Measurements from ENCODE around the gene STK11.

DNA sequence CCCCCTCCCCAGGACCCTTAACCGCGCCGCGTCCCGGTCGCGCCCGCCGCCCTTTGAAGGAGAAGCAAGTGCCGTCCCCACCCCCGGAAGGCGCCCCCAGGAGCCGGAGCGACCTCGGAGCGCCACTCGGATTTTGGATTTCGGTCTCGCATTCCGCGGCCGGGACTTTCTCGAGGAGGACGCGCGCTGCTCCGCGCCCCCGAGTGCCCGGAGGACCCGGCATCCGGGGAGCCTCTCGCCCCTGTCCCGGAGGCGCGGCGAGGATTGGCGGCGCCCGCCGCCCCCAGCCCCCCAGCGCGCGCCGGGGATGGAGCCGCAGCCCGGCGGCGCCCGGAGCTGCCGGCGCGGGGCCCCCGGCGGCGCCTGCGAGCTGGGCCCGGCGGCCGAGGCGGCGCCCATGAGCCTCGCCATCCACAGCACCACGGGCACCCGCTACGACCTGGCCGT lies 44.4 kb downstream of the STK11 start:
- no peak for TF ChIP-seq POLR2A (IDR thresholded peaks at IDR 0.05)
- TF ChIP-seq CTCF (IDR thresholded peaks at IDR 0.05), result no peak
